Liver (tissue), 9 donors: ENCODE results near the gene GABRD. TPM values are rescaled to one million over a fixed set of nuclear protein-coding genes. Genes with fewer than 3 reads are reported as not detected.

Experiments used
- DNase-seq: peaks from one replicate; pipeline ENCODE4 v3.0.0-alpha.2; 2017; ENCODE audit warnings: low spot score
- H3K27ac ChIP-seq, 2 donors: one replicate each; pipeline ENCODE4 v1.7.0; 2013; ENCODE audit warnings: inconsistent platforms in 2 of 2, low read length in 2 of 2, control low read depth in 1 of 2, low read depth in 1 of 2, mild to moderate bottlenecking in 1 of 2
- H3K27me3 ChIP-seq, 4 donors: one replicate each; pipeline versions ENCODE4 v1.6.1 to v1.7.0; 2013; ENCODE audit warnings: low read length in 3 of 4, inconsistent platforms in 1 of 4, mild to moderate bottlenecking in 1 of 4, moderate library complexity in 1 of 4; ENCODE audit not compliant: control insufficient read depth in 4 of 4, insufficient read depth in 4 of 4
- H3K36me3 ChIP-seq, 4 donors: one replicate each; pipeline versions ENCODE4 v1.6.1 to v1.7.0; 2013; ENCODE audit warnings: low read length in 3 of 4, mild to moderate bottlenecking in 3 of 4, low read depth in 1 of 4, moderate library complexity in 1 of 4; ENCODE audit not compliant: control insufficient read depth in 4 of 4, insufficient read depth in 3 of 4
- H3K4me1 ChIP-seq, 4 donors: one replicate each; pipeline versions ENCODE4 v1.6.1 to v1.7.0; 2013; ENCODE audit warnings: low read length in 3 of 4, mild to moderate bottlenecking in 3 of 4, moderate library complexity in 1 of 4; ENCODE audit not compliant: control insufficient read depth in 4 of 4, insufficient read depth in 4 of 4
- H3K4me3 ChIP-seq, 3 donors: one replicate each; pipeline versions ENCODE4 v1.6.1 to v1.7.0; 2013; ENCODE audit warnings: low read length in 3 of 3, control low read depth in 1 of 3, low read depth in 1 of 3, mild to moderate bottlenecking in 1 of 3
- H3K9ac ChIP-seq, 2 donors: one replicate each; pipeline ENCODE4 v1.7.0; 2013; ENCODE audit warnings: low read length in 2 of 2, mild to moderate bottlenecking in 2 of 2, moderate library complexity in 2 of 2, control low read depth in 1 of 2, low read depth in 1 of 2
- H3K9me3 ChIP-seq, 4 donors: one replicate each; pipeline versions ENCODE4 v1.6.1 to v1.7.0; 2013; ENCODE audit warnings: low read length in 3 of 4; ENCODE audit not compliant: control insufficient read depth in 4 of 4
- ATF3 ChIP-seq: IDR thresholded peaks from 2 replicates; pipeline ENCODE4 v1.6.1; 2016; ENCODE audit warnings: antibody characterized with exemption
- EGR1 ChIP-seq, 2 donors: IDR thresholded peaks; 2 replicates each; pipeline ENCODE4 v1.6.1; 2016 to 2018; ENCODE audit warnings: antibody characterized with exemption in 2 of 2, low read depth in 2 of 2
- FOXA1 ChIP-seq: IDR thresholded peaks from 2 replicates; pipeline ENCODE4 v1.6.1; 2016; ENCODE audit warnings: antibody characterized with exemption
- FOXA2 ChIP-seq: IDR thresholded peaks from 2 replicates; pipeline ENCODE4 v1.6.1; 2016; ENCODE audit warnings: antibody characterized with exemption
- GABPA ChIP-seq, 2 donors: IDR thresholded peaks in 1 of 2; conservative IDR thresholded peaks in 1 of 2; 2 replicates each; pipeline ENCODE4 v1.6.1; 2016; ENCODE audit warnings: antibody characterized with exemption in 2 of 2, mild to moderate bottlenecking in 1 of 2, moderate library complexity in 1 of 2
- HNF4A ChIP-seq, 2 donors: conservative IDR thresholded peaks; 2 replicates each; pipeline ENCODE4 v1.6.1; 2016; ENCODE audit warnings: antibody characterized with exemption in 2 of 2, mild to moderate bottlenecking in 2 of 2
- HNF4G ChIP-seq: IDR thresholded peaks from 2 replicates; pipeline ENCODE4 v1.6.1; 2016; ENCODE audit warnings: antibody characterized with exemption
- JUND ChIP-seq, 2 donors: IDR thresholded peaks; 2 replicates each; pipeline ENCODE4 v1.6.1; 2016; ENCODE audit warnings: antibody characterized with exemption in 2 of 2
- MAX ChIP-seq: IDR thresholded peaks from 2 replicates; pipeline ENCODE4 v1.6.1; 2016; ENCODE audit warnings: antibody characterized with exemption
- NR2F2 ChIP-seq: IDR thresholded peaks from 2 replicates; pipeline ENCODE4 v1.6.1; 2016; ENCODE audit warnings: antibody characterized with exemption
- RAD21 ChIP-seq, 2 donors: IDR thresholded peaks; 2 replicates each; pipeline ENCODE4 v1.6.1; 2016; ENCODE audit warnings: antibody characterized with exemption in 2 of 2, mild to moderate bottlenecking in 2 of 2
- RXRA ChIP-seq, 2 donors: IDR thresholded peaks; 2 replicates each; pipeline ENCODE4 v1.6.1; 2017 to 2018; ENCODE audit warnings: antibody characterized with exemption in 2 of 2, mild to moderate bottlenecking in 1 of 2
- SP1 ChIP-seq: IDR thresholded peaks from 2 replicates; pipeline ENCODE4 v1.6.1; 2018; ENCODE audit warnings: antibody characterized with exemption, mild to moderate bottlenecking
- TAF1 ChIP-seq: conservative IDR thresholded peaks from 2 replicates; pipeline ENCODE4 v1.6.1; 2016; ENCODE audit warnings: antibody characterized with exemption, mild to moderate bottlenecking
- YY1 ChIP-seq: IDR thresholded peaks from 2 replicates; pipeline ENCODE4 v1.6.1; 2016; ENCODE audit warnings: antibody characterized with exemption, mild to moderate bottlenecking
- WGBS: extraction: QIAGEN DNeasy Blood & Tissue Kit; methylation state at CpG from one replicate; pipeline ENCODE4 v1.1.7; 2013; 5-methylcytosine and 5-hydroxymethylcytosine counted together
- polyA plus RNA-seq, 2 donors: library from polyadenylated mRNA; stranded (reverse) in 1 of 2; unstranded in 1 of 2; fragments of 200-250 nt in 1 of 2; fragments of >200 nt in 1 of 2; fragmentation: Nextera tagmentation in 1 of 2; extraction: Ambion mirVana in 1 of 2; gene quantifications; one replicate each; pipeline versions ENCODE4 v1.2.1 to v1.2.3, GENCODE V29; 2013 to 2015
- total RNA-seq, 2 donors: library from RNA; depleted of rRNA; stranded (reverse); fragments of >200 nt; gene quantifications; one replicate each; pipeline ENCODE4 v1.2.3, GENCODE V29; 2014
- TF ChIP-seq, protein P1 (sequence below): fragments of 150-350 bp; IDR thresholded peaks from 2 replicates; pipeline ENCODE4 v1.5.1; 2017; ENCODE audit warnings: improper control_type of control experiment, low read depth, low read length; ENCODE audit not compliant: missing input control
- TF ChIP-seq, protein P2 (sequence below): IDR thresholded peaks from 2 replicates; pipeline ENCODE4 v1.6.1; 2016; ENCODE audit warnings: antibody characterized with exemption
- donor health status: healthy.
- donor health status: healthy.
- donor health status: healthy.
- donor health status: healthy.
- donor health status: healthy.

GABRD gene
- total and polyA plus RNA-seq, 4 donors, result 0.29 TPM; not detected in 3

- Histone ChIP-seq H3K9ac (no peak overlapping the region), H3K4me1 (peaks cover 2 to 19% (median 15%) of the 10 kb centered on the region in 4 donors), H3K9me3 (no peaks in the 10 kb centered on the region), H3K27me3 (no peaks in the 10 kb centered on the region), H3K27ac (no peak overlapping the region), H3K36me3 (no peaks in the 10 kb centered on the region), H3K4me3 (no peak overlapping the region)
- TF ChIP-seq, protein P1, sequence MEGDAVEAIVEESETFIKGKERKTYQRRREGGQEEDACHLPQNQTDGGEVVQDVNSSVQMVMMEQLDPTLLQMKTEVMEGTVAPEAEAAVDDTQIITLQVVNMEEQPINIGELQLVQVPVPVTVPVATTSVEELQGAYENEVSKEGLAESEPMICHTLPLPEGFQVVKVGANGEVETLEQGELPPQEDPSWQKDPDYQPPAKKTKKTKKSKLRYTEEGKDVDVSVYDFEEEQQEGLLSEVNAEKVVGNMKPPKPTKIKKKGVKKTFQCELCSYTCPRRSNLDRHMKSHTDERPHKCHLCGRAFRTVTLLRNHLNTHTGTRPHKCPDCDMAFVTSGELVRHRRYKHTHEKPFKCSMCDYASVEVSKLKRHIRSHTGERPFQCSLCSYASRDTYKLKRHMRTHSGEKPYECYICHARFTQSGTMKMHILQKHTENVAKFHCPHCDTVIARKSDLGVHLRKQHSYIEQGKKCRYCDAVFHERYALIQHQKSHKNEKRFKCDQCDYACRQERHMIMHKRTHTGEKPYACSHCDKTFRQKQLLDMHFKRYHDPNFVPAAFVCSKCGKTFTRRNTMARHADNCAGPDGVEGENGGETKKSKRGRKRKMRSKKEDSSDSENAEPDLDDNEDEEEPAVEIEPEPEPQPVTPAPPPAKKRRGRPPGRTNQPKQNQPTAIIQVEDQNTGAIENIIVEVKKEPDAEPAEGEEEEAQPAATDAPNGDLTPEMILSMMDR, result no peak
- no peak for TF ChIP-seq HNF4A (conservative IDR thresholded peaks at IDR 0.05)
- TF ChIP-seq NR2F2, result no peak
- no peak for TF ChIP-seq HNF4G
- no peak for TF ChIP-seq FOXA2
- TF ChIP-seq RAD21 (IDR thresholded peaks at IDR 0.05), result no peak
- no peak for TF ChIP-seq MAX
- no peak for TF ChIP-seq JUND (IDR thresholded peaks at IDR 0.05)
- TF ChIP-seq, protein P2, sequence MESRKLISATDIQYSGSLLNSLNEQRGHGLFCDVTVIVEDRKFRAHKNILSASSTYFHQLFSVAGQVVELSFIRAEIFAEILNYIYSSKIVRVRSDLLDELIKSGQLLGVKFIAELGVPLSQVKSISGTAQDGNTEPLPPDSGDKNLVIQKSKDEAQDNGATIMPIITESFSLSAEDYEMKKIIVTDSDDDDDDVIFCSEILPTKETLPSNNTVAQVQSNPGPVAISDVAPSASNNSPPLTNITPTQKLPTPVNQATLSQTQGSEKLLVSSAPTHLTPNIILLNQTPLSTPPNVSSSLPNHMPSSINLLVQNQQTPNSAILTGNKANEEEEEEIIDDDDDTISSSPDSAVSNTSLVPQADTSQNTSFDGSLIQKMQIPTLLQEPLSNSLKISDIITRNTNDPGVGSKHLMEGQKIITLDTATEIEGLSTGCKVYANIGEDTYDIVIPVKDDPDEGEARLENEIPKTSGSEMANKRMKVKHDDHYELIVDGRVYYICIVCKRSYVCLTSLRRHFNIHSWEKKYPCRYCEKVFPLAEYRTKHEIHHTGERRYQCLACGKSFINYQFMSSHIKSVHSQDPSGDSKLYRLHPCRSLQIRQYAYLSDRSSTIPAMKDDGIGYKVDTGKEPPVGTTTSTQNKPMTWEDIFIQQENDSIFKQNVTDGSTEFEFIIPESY, result no peak
- no peak for TF ChIP-seq EGR1 (IDR thresholded peaks at IDR 0.05; ENCODE audit: low read depth in 2 of 2)
- no peak for TF ChIP-seq ATF3
- TF ChIP-seq TAF1, result no peak
- no peak for TF ChIP-seq FOXA1
- DNase-seq, result no peak
- WGBS, result 82% methylated on average over 15 of the region's 15 CpGs
Measured at GRCh38 chr1:2041305-2041704, 22.2 kb downstream of the GABRD start.

GRCh38 chr1:2041887-2042286 is 22.7 kb downstream of the GABRD start:
- Histone ChIP-seq H3K27ac (no peak overlapping the region), H3K4me3 (no peak overlapping the region), H3K9ac (no peak overlapping the region), H3K4me1 (peaks cover 2 to 24% (median 18%) of the 10 kb centered on the region in 4 donors), H3K9me3 (no peaks in the 10 kb centered on the region), H3K36me3 (no peaks in the 10 kb centered on the region), H3K27me3 (no peaks in the 10 kb centered on the region)
- TF ChIP-seq HNF4G (no peak), EGR1 (IDR thresholded peaks at IDR 0.05; ENCODE audit: low read depth in 2 of 2) (no peak), YY1 (no peak), RXRA (IDR thresholded peaks at IDR 0.05) (no peak), SP1 (no peak), GABPA (IDR thresholded peaks at IDR 0.05 in 1 of 2, conservative IDR thresholded peaks at IDR 0.05 in 1 of 2) (no peak), TAF1 (no peak), MAX (no peak), FOXA2 (no peak), ATF3 (no peak), FOXA1 (no peak)
- TF ChIP-seq, protein P1, result no peak
- TF ChIP-seq, protein P2, result no peak
- WGBS, result 87% methylated on average over 4 of the region's 4 CpGs
- no peak for DNase-seq
